Heart right ventricle (tissue), 16 donors: ENCODE measurements around the gene TCHHL1. TPM values are rescaled to one million over a fixed set of nuclear protein-coding genes. Genes with fewer than 3 reads are reported as not detected.

Experiments
- ATAC-seq, 8 donors: fragments of 200-7000 bp; cut with Tn5 transposase; one replicate each; pipeline ENCODE4 v1.9.1; 2020; ENCODE audit warnings: mild to moderate bottlenecking in 8 of 8, moderate library complexity in 8 of 8, moderate number of reproducible peaks in 1 of 8
- DNase-seq, 2 donors: peaks; one replicate each; pipeline ENCODE4 v3.0.0-alpha.2; 2020
- H3K27ac ChIP-seq, 10 donors: fragments of 200-600 bp; sonication (generic) in 2 of 10; one replicate each; pipeline versions ENCODE4 v1.5.0 to v1.8.0; 2020 to 2022; ENCODE audit warnings: mild to moderate bottlenecking in 3 of 10
- H3K27me3 ChIP-seq, 7 donors: fragments of 200-600 bp; one replicate each; pipeline ENCODE4 v1.8.0; 2021 to 2022; ENCODE audit warnings: mild to moderate bottlenecking in 2 of 7
- H3K36me3 ChIP-seq, 9 donors: fragments of 200-600 bp; sonication (generic) in 1 of 9; one replicate each; pipeline versions ENCODE4 v1.5.0 to v1.8.0; 2020 to 2022; ENCODE audit warnings: mild to moderate bottlenecking in 2 of 9
- H3K4me1 ChIP-seq, 9 donors: fragments of 200-600 bp; sonication (generic) in 1 of 9; one replicate each; pipeline versions ENCODE4 v1.5.0 to v1.8.0; 2020 to 2022; ENCODE audit warnings: mild to moderate bottlenecking in 4 of 9
- H3K4me3 ChIP-seq, 10 donors: fragments of 200-600 bp; sonication (generic) in 2 of 10; one replicate each; pipeline versions ENCODE4 v1.5.0 to v1.8.0; 2020 to 2022; ENCODE audit warnings: mild to moderate bottlenecking in 7 of 10, moderate library complexity in 2 of 10
- H3K9me3 ChIP-seq, 11 donors: fragments of 200-600 bp in 10 of 11; sonication (generic) in 2 of 11; one replicate each; pipeline versions ENCODE4 v1.5.0 to v1.8.0; 2013 to 2022; ENCODE audit warnings: mild to moderate bottlenecking in 2 of 11, control low read depth in 1 of 11, moderate library complexity in 1 of 11
- WGBS, 2 donors: extraction: QIAGEN DNeasy Blood & Tissue Kit; methylation state at CpG; one replicate each; pipeline ENCODE4 v1.1.7; 2013; ENCODE audit warnings: inconsistent platforms in 1 of 2; 5-methylcytosine and 5-hydroxymethylcytosine counted together
- intact Hi-C, 10 donors: fragments of 100-400 bp; cut with DNase I; formaldehyde crosslinking; loops; one replicate each; pipeline versions ENCODE4 v1.11.1 to v1.14.2; 2022
- long read RNA-seq, 3 donors: library from polyadenylated mRNA; unstranded; transcript quantifications; one replicate each; pipeline ENCODE4 v2.0.0, GENCODE V29; 2020 to 2021
- polyA plus RNA-seq, 2 donors: library from polyadenylated mRNA; stranded (reverse); fragments of 200-250 nt; gene quantifications; one replicate each; pipeline ENCODE4 v1.2.3, GENCODE V29; 2013
- total RNA-seq, 10 donors: library from RNA; stranded (reverse); fragmentation: NEBNext Ultra II Directional in 3 of 10; extraction: Animal tissue kit (Norgen Biotek cat#: 25700) in 3 of 10; gene quantifications; one replicate each; pipeline versions ENCODE4 v1.2.1 to v1.2.4, GENCODE V29; 2021 to 2023
- TF ChIP-seq, protein P1 (sequence below), 9 donors: fragments of 200-600 bp; sonication (generic) in 2 of 9; IDR thresholded peaks; one replicate each; pipeline versions ENCODE4 v1.5.0 to v1.8.0; 2021 to 2022; ENCODE audit warnings: antibody characterized with exemption in 9 of 9, mild to moderate bottlenecking in 5 of 9, moderate library complexity in 1 of 9
- donor health status: Arrhythmogenic right ventricular cardiomyopathy.
- donor health status: ischemic (EF 13 %, LVEDD 7.1; RV severe dilation, severe dysfunction).
- donor health status: healthy with polysubstance abuse.
- donor health status: DM: no; HTN: yes; CAD: no.
- donor health status: DM: no; HTN: no; CAD: no.
- donor health status: ischemic (EF 25% LVEDD 6.9; RV normal size, moderate dysfunction).
- donor health status: ischemic (EF 25% LVEDD 5.7; RV mildly dilated, moderate dysfunction).
- donor health status: healthy.
- donor health status: DM: yes; HTN: yes; CAD: no.
- donor health status: Ischemic cardiomyopathy.
- donor health status: ischemic (EF 35%, LVEDD 5.7; RV mildly dilated, moderate dysfunction).
- donor health status: nonischemic (EF 11% LVEDD 7.7; RV severe dilation, severe dysfunction).
- donor health status: DM: yes; HTN: yes; CAD: no.
- donor health status: PGD.
- donor health status: ischemic (EF 29% LVEDD 5.4; RV normal size, mild dysfunction).
- donor health status: nonischemic (EF 23%, LVEDD 6.1; RV moderate dilation, normal function).

TCHHL1 gene
- total RNA-seq (not detected), polyA plus RNA-seq (not detected)
- long read RNA-seq, donor 1 = 0 reads
- long read RNA-seq, donor 2 = 0 reads
- long read RNA-seq, donor 3 = 0 reads

DNA sequence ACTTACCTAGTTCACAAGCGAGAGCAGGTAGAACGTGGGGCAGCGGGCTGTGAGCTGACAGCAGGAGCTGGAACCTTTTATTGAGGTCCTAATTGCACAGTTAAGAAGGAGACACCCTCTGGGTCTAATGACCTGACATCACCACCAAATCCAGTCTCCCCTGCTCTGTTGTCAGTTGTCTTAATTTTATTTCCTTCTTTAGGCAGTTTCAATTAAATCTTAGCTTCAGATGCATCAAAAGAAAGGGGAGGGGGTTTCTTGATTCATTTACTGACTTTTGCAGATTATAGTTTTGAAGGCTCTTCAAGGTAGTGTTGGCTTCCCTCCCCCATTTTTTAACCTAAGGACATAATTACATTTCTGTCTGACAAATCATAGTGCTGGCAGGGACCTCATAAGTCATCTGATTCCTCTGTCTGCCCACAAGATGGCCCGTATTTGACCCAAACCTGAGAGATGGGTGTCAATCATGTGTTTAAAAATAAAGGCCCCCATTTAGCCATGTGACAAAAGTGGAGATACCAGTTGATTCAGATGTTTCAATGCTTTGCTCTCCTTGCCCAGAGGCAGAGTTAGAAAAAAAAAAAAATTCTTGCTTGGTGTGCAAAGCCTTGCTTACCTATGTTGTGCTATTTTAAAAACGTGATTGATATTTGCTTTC lies at the start of gene TCHHL1:
Gene TCHHL1 (minus strand): TSS at position 51 of the 661 bp plus-strand sequence. CDS start 921 bp downstream, outside the sequence.
- H3K27me3 ChIP-seq = peaks cover 0 to 40% (median 18%) of the 10 kb centered on the region in 7 donors
- H3K4me3 ChIP-seq = no peak within 1 kb of the TSS
- TF ChIP-seq, protein P1, sequence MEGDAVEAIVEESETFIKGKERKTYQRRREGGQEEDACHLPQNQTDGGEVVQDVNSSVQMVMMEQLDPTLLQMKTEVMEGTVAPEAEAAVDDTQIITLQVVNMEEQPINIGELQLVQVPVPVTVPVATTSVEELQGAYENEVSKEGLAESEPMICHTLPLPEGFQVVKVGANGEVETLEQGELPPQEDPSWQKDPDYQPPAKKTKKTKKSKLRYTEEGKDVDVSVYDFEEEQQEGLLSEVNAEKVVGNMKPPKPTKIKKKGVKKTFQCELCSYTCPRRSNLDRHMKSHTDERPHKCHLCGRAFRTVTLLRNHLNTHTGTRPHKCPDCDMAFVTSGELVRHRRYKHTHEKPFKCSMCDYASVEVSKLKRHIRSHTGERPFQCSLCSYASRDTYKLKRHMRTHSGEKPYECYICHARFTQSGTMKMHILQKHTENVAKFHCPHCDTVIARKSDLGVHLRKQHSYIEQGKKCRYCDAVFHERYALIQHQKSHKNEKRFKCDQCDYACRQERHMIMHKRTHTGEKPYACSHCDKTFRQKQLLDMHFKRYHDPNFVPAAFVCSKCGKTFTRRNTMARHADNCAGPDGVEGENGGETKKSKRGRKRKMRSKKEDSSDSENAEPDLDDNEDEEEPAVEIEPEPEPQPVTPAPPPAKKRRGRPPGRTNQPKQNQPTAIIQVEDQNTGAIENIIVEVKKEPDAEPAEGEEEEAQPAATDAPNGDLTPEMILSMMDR (IDR thresholded peaks at IDR 0.05) = no peak
- intact Hi-C loops = no loop called here
- H3K27ac ChIP-seq = no peak within 1 kb of the TSS
- peaks cover 0 to 25% (median 13%) of the 10 kb centered on the region in 11 donors for H3K9me3 ChIP-seq
- no peaks in the 10 kb centered on the region for H3K4me1 ChIP-seq
- DNase-seq (no peak), ATAC-seq (no peak)
- 77% methylated on average over 5 of the region's 5 CpGs for WGBS, 2 donors
- H3K36me3 ChIP-seq = no peaks in the 10 kb centered on the region

DNA sequence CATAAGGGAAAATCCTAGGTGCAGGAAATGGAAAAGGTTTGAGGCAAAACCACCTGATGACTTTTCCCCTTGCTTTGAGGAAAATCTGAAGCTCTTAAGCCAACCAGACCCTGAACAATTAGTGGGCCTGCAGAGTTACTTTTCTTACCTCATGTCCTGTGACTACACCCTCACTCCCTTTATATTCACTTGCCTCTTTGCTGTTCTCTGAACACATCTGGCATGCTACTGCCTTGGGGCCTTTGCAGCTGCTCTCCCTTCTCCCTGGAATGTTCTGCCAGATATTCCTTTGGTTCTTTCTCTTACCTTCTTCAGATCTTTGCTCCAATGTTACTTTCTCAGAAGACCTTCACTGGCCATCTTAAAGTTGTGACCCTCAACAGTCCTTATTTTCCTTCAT lies 48.4 kb upstream of the TCHHL1 start:
- no peaks in the 10 kb centered on the region for H3K4me1 ChIP-seq
- TF ChIP-seq, protein P1 (IDR thresholded peaks at IDR 0.05) = no peak
- intact Hi-C loops = no loop called here
- peaks cover 0 to 56% (median 27%) of the 10 kb centered on the region in 7 donors for H3K27me3 ChIP-seq
- no peak overlapping the region for H3K27ac ChIP-seq
- H3K9me3 ChIP-seq = peaks cover 0 to 24% (median 10%) of the 10 kb centered on the region in 11 donors
- DNase-seq (no peak), ATAC-seq (no peak)
- H3K36me3 ChIP-seq = no peaks in the 10 kb centered on the region
- no peak overlapping the region for H3K4me3 ChIP-seq

DNA sequence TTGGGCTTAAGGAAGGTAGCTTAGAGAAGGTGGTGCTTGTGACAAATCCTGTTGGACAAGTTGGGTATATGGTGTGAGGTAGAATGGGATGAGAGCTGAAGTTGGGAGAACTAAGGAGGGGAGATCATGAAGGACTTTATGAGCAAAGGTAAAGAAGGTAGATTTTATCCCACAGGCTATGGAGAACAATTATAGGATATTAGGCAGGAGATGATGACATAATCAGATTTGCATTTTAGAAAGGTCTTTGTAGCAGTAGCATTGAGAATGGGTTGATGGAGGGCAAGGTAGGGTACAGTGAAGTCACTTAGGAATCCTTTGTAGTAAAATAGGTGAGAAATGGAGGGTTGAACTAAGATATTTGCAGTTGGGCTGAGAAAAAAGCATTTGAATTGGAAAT lies 41.3 kb upstream of the TCHHL1 start:
- H3K4me3 ChIP-seq = no peak overlapping the region
- intact Hi-C loops = no loop called here
- no peaks in the 10 kb centered on the region for H3K36me3 ChIP-seq
- H3K27ac ChIP-seq = no peak overlapping the region
- H3K9me3 ChIP-seq = peaks cover 0 to 28% (median 10%) of the 10 kb centered on the region in 11 donors
- ATAC-seq = no peak
- TF ChIP-seq, protein P1 (IDR thresholded peaks at IDR 0.05) = no peak
- no peak for DNase-seq
- no peaks in the 10 kb centered on the region for H3K4me1 ChIP-seq
- H3K27me3 ChIP-seq = peaks cover 0 to 80% (median 56%) of the 10 kb centered on the region in 7 donors

DNA sequence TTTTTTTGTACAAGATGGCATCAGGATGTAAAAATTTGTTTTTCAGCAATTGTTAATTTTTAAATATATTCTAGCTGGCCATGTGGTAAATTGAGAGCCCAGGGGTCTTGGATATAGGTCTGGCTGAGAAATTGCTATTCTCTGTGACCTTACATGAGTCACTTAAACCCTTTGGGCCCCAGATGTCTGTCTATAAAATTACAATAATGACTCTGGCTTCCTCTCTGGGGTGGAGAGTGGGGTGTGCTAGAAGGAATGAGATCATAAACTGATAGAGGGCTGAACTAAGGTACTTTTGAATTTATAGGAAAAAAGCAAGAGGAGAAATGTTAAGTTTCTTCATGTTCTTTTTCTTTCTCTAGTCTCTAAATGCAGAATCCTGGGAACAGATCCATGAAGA lies 38.8 kb upstream of the TCHHL1 start:
- Histone ChIP-seq H3K4me1 (no peaks in the 10 kb centered on the region), H3K36me3 (no peaks in the 10 kb centered on the region), H3K9me3 (peaks cover 0 to 12% (median 4%) of the 10 kb centered on the region in 11 donors), H3K4me3 (no peak overlapping the region), H3K27me3 (peaks cover 0 to 80% (median 64%) of the 10 kb centered on the region in 7 donors), H3K27ac (no peak overlapping the region)
- TF ChIP-seq, protein P1 (IDR thresholded peaks at IDR 0.05) = no peak
- DNase-seq (no peak), ATAC-seq (no peak)
- intact Hi-C loops = no loop called here
